ENCODE measurements around the gene SPAG16. TPM values are rescaled to one million over a fixed set of nuclear protein-coding genes. Genes with fewer than 3 reads are reported as not detected.

The SPAG16 gene
- total RNA-seq, 1 donor = 7.5 TPM

GRCh38 chr2:214220251-214220650 is 936.0 kb downstream of the SPAG16 start:
- DNase-seq (ENCODE audit: low read depth in 2 of 3, low spot score in 2 of 3) = no peak

- no peak for DNase-seq (ENCODE audit: low read depth in 2 of 3, low spot score in 2 of 3)
Observed at GRCh38 chr2:214226061-214226460, 941.8 kb downstream of the SPAG16 start.

- DNase-seq (ENCODE audit: low read depth in 2 of 3, low spot score in 2 of 3) = no peak
Observed at GRCh38 chr2:214232271-214232670, 948.0 kb downstream of the SPAG16 start.

- no peak for DNase-seq (ENCODE audit: low read depth in 2 of 3, low spot score in 2 of 3)
Observed at GRCh38 chr2:214233164-214233563, 948.9 kb downstream of the SPAG16 start.

GRCh38 chr2:214242797-214243196 is 958.5 kb downstream of the SPAG16 start:
- DNase-seq (ENCODE audit: low read depth in 2 of 3, low spot score in 2 of 3) = no peak

GRCh38 chr2:214244847-214245246 is 960.6 kb downstream of the SPAG16 start:
- DNase-seq (ENCODE audit: low read depth in 2 of 3, low spot score in 2 of 3) = no peak

GRCh38 chr2:214246417-214246816 is 962.2 kb downstream of the SPAG16 start:
- DNase-seq (ENCODE audit: low read depth in 2 of 3, low spot score in 2 of 3) = no peak

GRCh38 chr2:214247531-214247930 is 963.3 kb downstream of the SPAG16 start:
- no peak for DNase-seq (ENCODE audit: low read depth in 2 of 3, low spot score in 2 of 3)

GRCh38 chr2:214255046-214255445 is 970.8 kb downstream of the SPAG16 start:
- no peak for DNase-seq (ENCODE audit: low read depth in 2 of 3, low spot score in 2 of 3)

- no peak for DNase-seq (ENCODE audit: low read depth in 2 of 3, low spot score in 2 of 3)
Observed at GRCh38 chr2:214261683-214262082, 977.4 kb downstream of the SPAG16 start.

- DNase-seq (ENCODE audit: low read depth in 2 of 3, low spot score in 2 of 3) = no peak
Observed at GRCh38 chr2:214264171-214264570, 979.9 kb downstream of the SPAG16 start.

GRCh38 chr2:214265991-214266489 is 981.8 kb downstream of the SPAG16 start:
- no peak for DNase-seq (ENCODE audit: low read depth in 2 of 3, low spot score in 2 of 3)

- no peak for DNase-seq (ENCODE audit: low read depth in 2 of 3, low spot score in 2 of 3)
Observed at GRCh38 chr2:214277880-214278279, 993.6 kb downstream of the SPAG16 start.

- no peak for DNase-seq (ENCODE audit: low read depth in 2 of 3, low spot score in 2 of 3)
Observed at GRCh38 chr2:214286011-214286410, 1001.7 kb downstream of the SPAG16 start.

- no peak for DNase-seq (ENCODE audit: low read depth in 2 of 3, low spot score in 2 of 3)
Observed at GRCh38 chr2:214293593-214293992, 1009.3 kb downstream of the SPAG16 start.

GRCh38 chr2:214294426-214294825 is 1010.2 kb downstream of the SPAG16 start:
- no peak for DNase-seq (ENCODE audit: low read depth in 2 of 3, low spot score in 2 of 3)

- no peak for DNase-seq (ENCODE audit: low read depth in 2 of 3, low spot score in 2 of 3)
Observed at GRCh38 chr2:214297423-214297822, 1013.2 kb downstream of the SPAG16 start.

- DNase-seq (ENCODE audit: low read depth in 2 of 3, low spot score in 2 of 3) = no peak
Observed at GRCh38 chr2:214310319-214310718, 1026.1 kb downstream of the SPAG16 start.

- no peak for DNase-seq (ENCODE audit: low read depth in 2 of 3, low spot score in 2 of 3)
Observed at GRCh38 chr2:214311031-214311533, 1026.8 kb downstream of the SPAG16 start.

GRCh38 chr2:214311931-214312749 is 1027.9 kb downstream of the SPAG16 start:
- DNase-seq (ENCODE audit: low read depth in 2 of 3, low spot score in 2 of 3) = no peak

- DNase-seq (ENCODE audit: low read depth in 2 of 3, low spot score in 2 of 3) = no peak
Observed at GRCh38 chr2:214315324-214315723, 1031.1 kb downstream of the SPAG16 start.

GRCh38 chr2:214320211-214320610 is 1035.9 kb downstream of the SPAG16 start:
- no peak for DNase-seq (ENCODE audit: low read depth in 2 of 3, low spot score in 2 of 3)

Data from hematopoietic multipotent progenitor cell (in vitro differentiated cells).